Neutrophil (primary cell): Measurements from ENCODE around the gene GCAT.

Experiments
- H3K27ac ChIP-seq: fragments of 200-600 bp; sonication (generic); 2 replicates; pipeline ENCODE4 v1.5.1; 2016; ENCODE audit warnings: mild to moderate bottlenecking, moderate library complexity
- H3K27me3 ChIP-seq: fragments of 200-600 bp; sonication (generic); 2 replicates; pipeline ENCODE4 v1.6.0; 2016; ENCODE audit warnings: mild to moderate bottlenecking
- H3K36me3 ChIP-seq: fragments of 200-600 bp; sonication (generic); 2 replicates; pipeline ENCODE4 v1.5.1; 2017
- H3K4me1 ChIP-seq, 2 experiments: fragments of 200-600 bp in 1 of 2; sonication (generic) in 1 of 2; 1 replicate in 1 of 2; 2 replicates in 1 of 2; pipeline versions ENCODE4 v1.5.1 to v1.6.1; 2013 to 2016; ENCODE audit warnings: low read depth in 1 of 2, low read length in 1 of 2, mild to moderate bottlenecking in 1 of 2, moderate library complexity in 1 of 2; ENCODE audit not compliant: control insufficient read depth in 1 of 2, insufficient read depth in 1 of 2
- H3K4me3 ChIP-seq, 2 experiments: fragments of 200-600 bp in 1 of 2; sonication (generic) in 1 of 2; 1 replicate in 1 of 2; 2 replicates in 1 of 2; pipeline ENCODE4 v1.5.1; 2013 to 2016; ENCODE audit warnings: low read depth in 1 of 2, low read length in 1 of 2, mild to moderate bottlenecking in 1 of 2, moderate library complexity in 1 of 2
- H3K9me3 ChIP-seq: fragments of 200-600 bp; sonication (generic); 2 replicates; pipeline ENCODE4 v1.5.1; 2016
- TF ChIP-seq, protein P1 (sequence below): fragments of 200-600 bp; sonication (generic); IDR thresholded peaks from 2 replicates; pipeline ENCODE4 v1.5.1; 2016; ENCODE audit warnings: antibody characterized with exemption

GCAT gene

DNA sequence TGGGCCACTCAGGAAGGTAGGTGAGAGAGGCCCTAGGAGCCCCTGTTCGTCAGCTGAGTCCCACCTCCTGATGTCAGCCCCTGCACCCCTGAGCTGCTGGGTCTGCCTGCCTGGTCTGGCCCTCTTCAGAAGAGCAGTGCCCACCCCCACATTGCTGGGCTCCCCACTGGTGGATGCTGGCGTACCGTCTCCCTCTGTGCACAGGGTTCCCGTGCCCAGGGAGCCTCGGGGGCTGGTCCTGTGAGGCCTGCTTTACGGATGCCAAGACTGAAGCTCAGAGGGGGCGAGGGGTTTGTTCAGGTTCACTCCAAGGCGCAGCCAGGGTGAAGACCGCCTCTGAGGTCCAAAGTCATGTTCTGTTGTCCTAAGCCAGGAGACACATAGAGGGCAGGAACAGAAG is 44.7 kb upstream of the GCAT start:
- Histone ChIP-seq H3K27me3 (no peaks in the 10 kb centered on the region), H3K9me3 (no peaks in the 10 kb centered on the region), H3K27ac (no peak overlapping the region), H3K4me3 (no peak overlapping the region), H3K36me3 (peaks cover 100% of the 10 kb centered on the region), H3K4me1 (no peaks in the 10 kb centered on the region)
- TF ChIP-seq, protein P1, sequence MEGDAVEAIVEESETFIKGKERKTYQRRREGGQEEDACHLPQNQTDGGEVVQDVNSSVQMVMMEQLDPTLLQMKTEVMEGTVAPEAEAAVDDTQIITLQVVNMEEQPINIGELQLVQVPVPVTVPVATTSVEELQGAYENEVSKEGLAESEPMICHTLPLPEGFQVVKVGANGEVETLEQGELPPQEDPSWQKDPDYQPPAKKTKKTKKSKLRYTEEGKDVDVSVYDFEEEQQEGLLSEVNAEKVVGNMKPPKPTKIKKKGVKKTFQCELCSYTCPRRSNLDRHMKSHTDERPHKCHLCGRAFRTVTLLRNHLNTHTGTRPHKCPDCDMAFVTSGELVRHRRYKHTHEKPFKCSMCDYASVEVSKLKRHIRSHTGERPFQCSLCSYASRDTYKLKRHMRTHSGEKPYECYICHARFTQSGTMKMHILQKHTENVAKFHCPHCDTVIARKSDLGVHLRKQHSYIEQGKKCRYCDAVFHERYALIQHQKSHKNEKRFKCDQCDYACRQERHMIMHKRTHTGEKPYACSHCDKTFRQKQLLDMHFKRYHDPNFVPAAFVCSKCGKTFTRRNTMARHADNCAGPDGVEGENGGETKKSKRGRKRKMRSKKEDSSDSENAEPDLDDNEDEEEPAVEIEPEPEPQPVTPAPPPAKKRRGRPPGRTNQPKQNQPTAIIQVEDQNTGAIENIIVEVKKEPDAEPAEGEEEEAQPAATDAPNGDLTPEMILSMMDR: no peak

DNA sequence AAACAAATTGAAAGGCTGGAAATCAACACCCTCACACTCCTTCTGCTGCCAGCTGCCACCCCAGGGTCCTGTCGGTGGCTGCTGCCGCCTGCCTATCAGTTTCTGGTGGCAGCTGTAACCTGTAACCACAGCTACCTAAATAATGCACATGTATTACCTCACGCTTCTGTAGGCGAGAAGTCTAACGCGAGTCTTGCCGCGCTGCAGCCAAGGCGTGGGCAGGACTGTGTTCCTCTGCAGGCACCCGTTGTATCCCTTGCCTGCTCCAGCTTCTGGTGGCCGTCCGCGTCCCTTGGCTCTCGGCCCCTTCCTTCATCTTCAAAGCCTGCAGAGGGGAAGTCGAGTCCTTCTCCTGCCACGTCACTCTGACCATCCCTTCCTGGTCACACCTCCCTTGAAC is 44.1 kb upstream of the GCAT start:
- H3K27ac ChIP-seq: no peak overlapping the region
- TF ChIP-seq, protein P1: no peak
- H3K4me1 ChIP-seq: no peaks in the 10 kb centered on the region
- H3K4me3 ChIP-seq: no peak overlapping the region
- H3K27me3 ChIP-seq: no peaks in the 10 kb centered on the region
- H3K9me3 ChIP-seq: no peaks in the 10 kb centered on the region
- H3K36me3 ChIP-seq: peaks cover 100% of the 10 kb centered on the region

DNA sequence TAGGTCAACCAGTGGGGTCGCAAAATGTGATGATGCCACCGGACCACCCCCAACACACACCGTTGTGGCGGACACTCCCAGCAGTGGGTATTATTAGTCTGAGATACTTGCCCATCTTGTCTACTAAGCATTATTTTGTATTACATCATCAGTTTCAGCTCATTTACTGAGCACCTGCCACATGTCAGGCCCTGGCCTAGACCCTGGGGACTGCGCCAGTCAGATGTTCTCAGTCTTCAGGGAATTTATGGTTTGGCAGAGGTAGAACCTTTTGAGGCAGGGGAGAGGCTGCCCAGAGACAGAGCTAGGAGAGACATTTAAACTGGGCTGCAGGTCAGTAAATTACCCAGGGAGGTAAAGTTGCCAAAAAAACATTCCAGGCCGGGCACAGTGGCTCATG is 43.1 kb upstream of the GCAT start:
- Histone ChIP-seq H3K36me3 (peaks cover 100% of the 10 kb centered on the region), H3K27me3 (no peaks in the 10 kb centered on the region)

DNA sequence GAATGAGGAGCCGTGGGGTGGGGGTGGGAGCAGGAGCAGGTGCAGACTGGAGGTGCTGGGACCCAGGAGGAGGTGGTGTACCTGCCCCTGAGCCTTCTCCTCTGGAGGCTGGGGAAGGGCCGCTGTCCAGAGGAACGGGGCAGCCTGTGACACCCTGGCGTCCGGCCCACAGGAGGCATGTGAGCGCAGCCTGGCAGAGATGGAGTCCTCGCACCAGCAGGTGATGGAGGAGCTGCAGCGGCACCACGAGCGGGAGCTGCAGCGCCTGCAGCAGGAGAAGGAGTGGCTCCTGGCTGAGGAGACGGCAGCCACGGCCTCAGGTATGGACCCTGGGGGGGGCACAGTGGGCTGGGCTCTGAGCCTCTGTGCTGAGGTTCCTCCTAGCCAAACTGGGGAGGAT is 42.2 kb upstream of the GCAT start:
- Histone ChIP-seq H3K4me3 (no peak overlapping the region), H3K9me3 (no peaks in the 10 kb centered on the region), H3K27ac (no peak overlapping the region), H3K4me1 (no peaks in the 10 kb centered on the region), H3K36me3 (peaks cover 100% of the 10 kb centered on the region), H3K27me3 (no peaks in the 10 kb centered on the region)
- TF ChIP-seq, protein P1: no peak

More for the DNA sequence above, 43.1 kb upstream of the GCAT start:
- TF ChIP-seq, protein P1: no peak
- Histone ChIP-seq H3K9me3 (no peaks in the 10 kb centered on the region), H3K4me1 (no peaks in the 10 kb centered on the region), H3K4me3 (no peak overlapping the region), H3K27ac (no peak overlapping the region)

DNA sequence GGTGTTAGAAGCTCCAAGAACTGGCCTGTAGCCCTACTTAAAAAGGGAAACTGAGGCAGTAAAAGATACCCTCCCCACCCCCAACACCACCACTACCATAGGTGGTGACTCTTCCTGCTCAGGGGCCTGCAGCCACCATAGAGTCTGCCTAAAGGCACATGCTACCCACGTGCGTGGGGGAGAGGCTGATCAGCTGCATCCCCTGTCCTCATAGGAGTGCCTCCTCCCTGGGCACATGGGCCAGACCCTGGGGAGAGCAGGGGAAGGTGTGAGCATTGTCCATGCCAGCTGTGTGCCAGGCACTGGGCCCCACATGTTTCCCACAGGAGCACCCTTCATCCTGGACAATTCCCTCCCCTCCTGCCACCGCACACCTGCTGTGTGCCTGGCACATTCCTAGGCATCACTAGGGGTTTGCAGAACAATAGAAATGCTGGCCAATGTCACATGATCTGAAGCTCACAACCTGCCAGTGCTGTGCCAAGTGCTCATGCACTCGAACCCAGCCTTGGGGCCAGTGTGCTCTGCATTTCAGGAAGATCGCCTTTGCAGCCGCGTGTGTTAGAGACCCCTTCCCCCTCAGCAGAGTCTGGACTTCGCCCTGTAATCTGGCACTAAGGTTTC is 41.7 kb upstream of the GCAT start:
- H3K4me1 ChIP-seq: no peaks in the 10 kb centered on the region
- peaks cover 100% of the 10 kb centered on the region for H3K36me3 ChIP-seq
- H3K27me3 ChIP-seq: no peaks in the 10 kb centered on the region
- TF ChIP-seq, protein P1: no peak
- no peaks in the 10 kb centered on the region for H3K9me3 ChIP-seq
- no peak overlapping the region for H3K4me3 ChIP-seq
- no peak overlapping the region for H3K27ac ChIP-seq

DNA sequence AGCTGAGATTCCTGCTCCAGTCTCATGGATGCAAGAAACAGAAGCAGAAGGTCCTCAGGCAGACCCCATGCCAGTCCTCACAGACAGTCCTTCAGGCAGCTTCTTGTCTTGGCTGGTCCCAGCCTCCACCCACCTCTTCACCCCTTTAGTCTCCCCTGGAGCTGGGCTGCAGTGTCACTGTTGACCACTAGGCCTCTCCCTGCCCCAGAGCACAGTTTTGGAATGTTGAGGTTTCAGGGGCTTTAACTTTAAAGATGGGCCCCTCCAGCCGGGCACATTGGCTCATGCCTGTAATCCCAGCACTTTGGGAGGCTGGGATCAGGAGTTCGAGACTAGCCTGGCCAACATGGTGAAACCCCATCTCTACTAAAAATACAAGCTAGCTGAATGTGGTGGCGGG is 39.5 kb upstream of the GCAT start:
- H3K27ac ChIP-seq: no peak overlapping the region
- H3K4me3 ChIP-seq: no peak overlapping the region
- H3K4me1 ChIP-seq: no peaks in the 10 kb centered on the region
- peaks cover 100% of the 10 kb centered on the region for H3K36me3 ChIP-seq
- H3K27me3 ChIP-seq: no peaks in the 10 kb centered on the region
- no peaks in the 10 kb centered on the region for H3K9me3 ChIP-seq
- TF ChIP-seq, protein P1: no peak
